ENCODE results near the gene ONECUT2.
"Not testable (repeated sequence)": the region's sequence is repeated elsewhere in the genome, so short reads cannot be mapped to it uniquely, and the experiment has no call there.

The ONECUT2 gene

GRCh38 chr18:57396831-57397230 lies 38.3 kb upstream of the ONECUT2 start:
- H3K9ac ChIP-seq (ENCODE audit: low read length); H2AFZ ChIP-seq (ENCODE audit: low read depth, low read length); H3K4me2 ChIP-seq (ENCODE audit: low read length, poor library complexity, severe bottlenecking); H3K23ac ChIP-seq (ENCODE audit: low read length in 2 of 2); H3K14ac ChIP-seq (ENCODE audit: low read length in 2 of 2); H3K36me3 ChIP-seq (ENCODE audit: control insufficient read depth in 1 of 2, insufficient read depth in 2 of 2, low read depth in 1 of 2, low read length in 2 of 2); H2BK12ac ChIP-seq (ENCODE audit: low read length in 2 of 2); H3K79me1 ChIP-seq (replicated peaks; ENCODE audit: low read length, poor library complexity, severe bottlenecking); H2BK120ac ChIP-seq (ENCODE audit: low read depth, low read length); H3K27me3 ChIP-seq (ENCODE audit: control insufficient read depth in 1 of 2, insufficient read depth in 1 of 2, low read length in 2 of 2); H2AK5ac ChIP-seq (ENCODE audit: low read length, severe bottlenecking); H3K9me3 ChIP-seq (ENCODE audit: control insufficient read depth, low read length); H3K4ac ChIP-seq (ENCODE audit: low read depth in 1 of 2, low read length in 2 of 2); H4K91ac ChIP-seq (ENCODE audit: low read length); H3K18ac ChIP-seq (ENCODE audit: low read depth in 1 of 2, low read length in 2 of 2); H2BK15ac ChIP-seq (ENCODE audit: low read depth, poor library complexity, severe bottlenecking); H4K8ac ChIP-seq (ENCODE audit: low read length); DNase-seq; H3K27ac ChIP-seq (ENCODE audit: low read length, poor library complexity, severe bottlenecking); H3K4me3 ChIP-seq (ENCODE audit: insufficient read depth in 1 of 2, low read depth in 1 of 2, low read length in 2 of 2); H3K4me1 ChIP-seq (ENCODE audit: control insufficient read depth, insufficient read depth, low read depth, low read length); H2BK5ac ChIP-seq (ENCODE audit: low read depth, low read length, poor library complexity, severe bottlenecking): not testable (repeated sequence)
- 95% methylated on average over 5 of the region's 7 CpGs for WGBS

GRCh38 chr18:57397440-57398132 lies 37.6 kb upstream of the ONECUT2 start:
- DNase-seq = peak; percentile 9
- no peak overlapping the region for H4K91ac ChIP-seq (ENCODE audit: low read length)
- no peak overlapping the region for H2BK120ac ChIP-seq (ENCODE audit: low read depth, low read length)
- H3K23ac ChIP-seq (ENCODE audit: low read length in 2 of 2) = no peak overlapping the region
- H3K4me1 ChIP-seq (ENCODE audit: control insufficient read depth, insufficient read depth, low read depth, low read length) = no peaks in the 10 kb centered on the region
- H2AK5ac ChIP-seq (ENCODE audit: low read length, severe bottlenecking) = no peak overlapping the region
- H3K27ac ChIP-seq (ENCODE audit: low read length, poor library complexity, severe bottlenecking) = no peak overlapping the region
- H4K8ac ChIP-seq (ENCODE audit: low read length) = no peak overlapping the region
- H2AFZ ChIP-seq (ENCODE audit: low read depth, low read length) = no peak overlapping the region
- H3K27me3 ChIP-seq (ENCODE audit: control insufficient read depth in 1 of 2, insufficient read depth in 1 of 2, low read length in 2 of 2) = peaks cover 0 to 6% of the 10 kb centered on the region in 2 experiments
- no peak overlapping the region for H3K18ac ChIP-seq (ENCODE audit: low read depth in 1 of 2, low read length in 2 of 2)
- H3K4me2 ChIP-seq (ENCODE audit: low read length, poor library complexity, severe bottlenecking) = no peak overlapping the region
- H3K9me3 ChIP-seq (ENCODE audit: control insufficient read depth, low read length) = no peaks in the 10 kb centered on the region
- no peak overlapping the region for H3K4me3 ChIP-seq (ENCODE audit: insufficient read depth in 1 of 2, low read depth in 1 of 2, low read length in 2 of 2)
- H2BK5ac ChIP-seq (ENCODE audit: low read depth, low read length, poor library complexity, severe bottlenecking) = no peak overlapping the region
- H3K4ac ChIP-seq (ENCODE audit: low read depth in 1 of 2, low read length in 2 of 2) = no peak overlapping the region
- H3K79me1 ChIP-seq (replicated peaks; ENCODE audit: low read length, poor library complexity, severe bottlenecking) = no peaks in the 10 kb centered on the region
- no peak overlapping the region for H2BK12ac ChIP-seq (ENCODE audit: low read length in 2 of 2)
- H2BK15ac ChIP-seq (ENCODE audit: low read depth, poor library complexity, severe bottlenecking) = no peak overlapping the region
- WGBS = 35% methylated on average over 2 of the region's 2 CpGs
- H3K9ac ChIP-seq (ENCODE audit: low read length) = no peak overlapping the region
- H3K14ac ChIP-seq (ENCODE audit: low read length in 2 of 2) = no peak overlapping the region
- H3K36me3 ChIP-seq (ENCODE audit: control insufficient read depth in 1 of 2, insufficient read depth in 2 of 2, low read depth in 1 of 2, low read length in 2 of 2) = no peaks in the 10 kb centered on the region

GRCh38 chr18:57404345-57404744 lies 30.8 kb upstream of the ONECUT2 start:
- no peak overlapping the region for H3K23ac ChIP-seq (ENCODE audit: low read length in 2 of 2)
- H4K91ac ChIP-seq (ENCODE audit: low read length) = no peak overlapping the region
- H3K79me1 ChIP-seq (replicated peaks; ENCODE audit: low read length, poor library complexity, severe bottlenecking) = no peaks in the 10 kb centered on the region
- no peak overlapping the region for H2BK120ac ChIP-seq (ENCODE audit: low read depth, low read length)
- no peak overlapping the region for H3K4me2 ChIP-seq (ENCODE audit: low read length, poor library complexity, severe bottlenecking)
- H2BK15ac ChIP-seq (ENCODE audit: low read depth, poor library complexity, severe bottlenecking) = no peak overlapping the region
- no peak overlapping the region for H3K18ac ChIP-seq (ENCODE audit: low read depth in 1 of 2, low read length in 2 of 2)
- peaks cover 1% of the 10 kb centered on the region for H3K9me3 ChIP-seq (ENCODE audit: control insufficient read depth, low read length)
- H2BK12ac ChIP-seq (ENCODE audit: low read length in 2 of 2) = no peak overlapping the region
- H3K36me3 ChIP-seq (ENCODE audit: control insufficient read depth in 1 of 2, insufficient read depth in 2 of 2, low read depth in 1 of 2, low read length in 2 of 2) = no peaks in the 10 kb centered on the region
- DNase-seq = no peak
- no peak overlapping the region for H3K9ac ChIP-seq (ENCODE audit: low read length)
- H3K4me3 ChIP-seq (ENCODE audit: insufficient read depth in 1 of 2, low read depth in 1 of 2, low read length in 2 of 2) = no peak overlapping the region
- H2BK5ac ChIP-seq (ENCODE audit: low read depth, low read length, poor library complexity, severe bottlenecking) = no peak overlapping the region
- H3K4me1 ChIP-seq (ENCODE audit: control insufficient read depth, insufficient read depth, low read depth, low read length) = no peaks in the 10 kb centered on the region
- peaks cover 0 to 6% of the 10 kb centered on the region in 2 experiments for H3K27me3 ChIP-seq (ENCODE audit: control insufficient read depth in 1 of 2, insufficient read depth in 1 of 2, low read length in 2 of 2)
- no peak overlapping the region for H2AFZ ChIP-seq (ENCODE audit: low read depth, low read length)
- H3K14ac ChIP-seq (ENCODE audit: low read length in 2 of 2) = no peak overlapping the region
- no peak overlapping the region for H4K8ac ChIP-seq (ENCODE audit: low read length)
- H3K27ac ChIP-seq (ENCODE audit: low read length, poor library complexity, severe bottlenecking) = no peak overlapping the region
- no peak overlapping the region for H2AK5ac ChIP-seq (ENCODE audit: low read length, severe bottlenecking)
- no peak overlapping the region for H3K4ac ChIP-seq (ENCODE audit: low read depth in 1 of 2, low read length in 2 of 2)

GRCh38 chr18:57409650-57410049 lies 25.5 kb upstream of the ONECUT2 start:
- peaks cover 6% of the 10 kb centered on the region for H3K9me3 ChIP-seq (ENCODE audit: control insufficient read depth, low read length)
- H2AK5ac ChIP-seq (ENCODE audit: low read length, severe bottlenecking) = no peak overlapping the region
- no peak overlapping the region for H4K8ac ChIP-seq (ENCODE audit: low read length)
- H2AFZ ChIP-seq (ENCODE audit: low read depth, low read length) = no peak overlapping the region
- H3K14ac ChIP-seq (ENCODE audit: low read length in 2 of 2) = no peak overlapping the region
- no peak overlapping the region for H3K27ac ChIP-seq (ENCODE audit: low read length, poor library complexity, severe bottlenecking)
- no peak overlapping the region for H2BK12ac ChIP-seq (ENCODE audit: low read length in 2 of 2)
- no peaks in the 10 kb centered on the region for H3K36me3 ChIP-seq (ENCODE audit: control insufficient read depth in 1 of 2, insufficient read depth in 2 of 2, low read depth in 1 of 2, low read length in 2 of 2)
- H3K79me1 ChIP-seq (replicated peaks; ENCODE audit: low read length, poor library complexity, severe bottlenecking) = no peaks in the 10 kb centered on the region
- no peak overlapping the region for H2BK120ac ChIP-seq (ENCODE audit: low read depth, low read length)
- H3K4me3 ChIP-seq (ENCODE audit: insufficient read depth in 1 of 2, low read depth in 1 of 2, low read length in 2 of 2) = no peak overlapping the region
- DNase-seq = no peak
- H3K23ac ChIP-seq (ENCODE audit: low read length in 2 of 2) = no peak overlapping the region
- H3K4me1 ChIP-seq (ENCODE audit: control insufficient read depth, insufficient read depth, low read depth, low read length) = no peaks in the 10 kb centered on the region
- H3K9ac ChIP-seq (ENCODE audit: low read length) = no peak overlapping the region
- no peak overlapping the region for H4K91ac ChIP-seq (ENCODE audit: low read length)
- H3K4me2 ChIP-seq (ENCODE audit: low read length, poor library complexity, severe bottlenecking) = no peak overlapping the region
- no peak overlapping the region for H2BK15ac ChIP-seq (ENCODE audit: low read depth, poor library complexity, severe bottlenecking)
- no peak overlapping the region for H3K18ac ChIP-seq (ENCODE audit: low read depth in 1 of 2, low read length in 2 of 2)
- no peak overlapping the region for H3K4ac ChIP-seq (ENCODE audit: low read depth in 1 of 2, low read length in 2 of 2)
- H2BK5ac ChIP-seq (ENCODE audit: low read depth, low read length, poor library complexity, severe bottlenecking) = no peak overlapping the region
- peaks cover 0 to under 1% of the 10 kb centered on the region in 2 experiments for H3K27me3 ChIP-seq (ENCODE audit: control insufficient read depth in 1 of 2, insufficient read depth in 1 of 2, low read length in 2 of 2)

Data from mesenchymal stem cell (in vitro differentiated cells and primary cell).